Measurements from ENCODE around the gene ARID2. TPM values are rescaled to one million over a fixed set of nuclear protein-coding genes. Genes with fewer than 3 reads are reported as not detected.

Gene ARID2
- total RNA-seq (35.7 TPM), polyA plus RNA-seq (ENCODE audit: insufficient read depth, low read depth, low replicate concordance) (4.4 TPM)
- long read RNA-seq, donor 1, partial matches to known transcripts: 27 of 27 reads
- long read RNA-seq, donor 1, other reads (novel, unspliced or antisense): 0 of 27 reads
- long read RNA-seq, donor 2: 0 reads
- long read RNA-seq, donor 3, partial matches to known transcripts: 59 of 82 reads
- long read RNA-seq, donor 3, other reads (novel, unspliced or antisense): 23 of 82 reads
- long read RNA-seq, donor 4: 0 reads
- long read RNA-seq, donor 5: 0 reads
- long read RNA-seq, donor 6, partial matches to known transcripts: 38 of 38 reads
- long read RNA-seq, donor 6, other reads (novel, unspliced or antisense): 0 of 38 reads
- long read RNA-seq, donor 7, full-length matches to known transcripts: 1 of 10 reads
- long read RNA-seq, donor 7, partial matches to known transcripts: 7 of 10 reads
- long read RNA-seq, donor 7, other reads (novel, unspliced or antisense): 2 of 10 reads
- long read RNA-seq, donor 8, partial matches to known transcripts: 0 of 12 reads
- long read RNA-seq, donor 8, other reads (novel, unspliced or antisense): 12 of 12 reads
- long read RNA-seq, donor 9: 0 reads
- long read RNA-seq, donor 10, partial matches to known transcripts: 70 of 71 reads
- long read RNA-seq, donor 10, other reads (novel, unspliced or antisense): 0 of 71 reads

- Histone ChIP-seq H3K27me3 (ENCODE audit: control insufficient read depth, insufficient read depth, low read length) (no peaks in the 10 kb centered on the region), H3K9me3 (ENCODE audit: control insufficient read depth in 2 of 3, insufficient read depth in 1 of 3, low read length in 3 of 3) (no peaks in the 10 kb centered on the region), H3K4me1 (ENCODE audit: control insufficient read depth in 2 of 3, insufficient read depth in 2 of 3, low read depth in 1 of 3, low read length in 3 of 3) (peaks cover 5 to 11% (median 9%) of the 10 kb centered on the region in 3 donors), H3K36me3 (ENCODE audit: control insufficient read depth in 2 of 3, insufficient read depth in 3 of 3, low read length in 3 of 3) (no peaks in the 10 kb centered on the region), H3K4me3 (ENCODE audit: low read length in 3 of 3) (peak within 1 kb of the TSS; percentile 90 to 98 (median 98)), H3K27ac (ENCODE audit: low read depth in 2 of 2, low read length in 2 of 2) (peak within 1 kb of the TSS; percentile 96 to 97), H3K9ac (ENCODE audit: low read length in 3 of 3) (peak within 1 kb of the TSS; percentile 64 to 96 (median 92))
- FAIRE-seq (no peak), DNase-seq (peak; percentile 80 to 91 (median 87))
- TF ChIP-seq CTCF (IDR thresholded peaks at IDR 0.05; ENCODE audit: borderline replicate concordance, extremely low read depth, insufficient read depth): no peak
- intact Hi-C loops (cut with DNase I): no loop called here
Measured at GRCh38 chr12:45729233-45730083, at the start of gene ARID2. ARID2 (plus strand) TSS chr12:45729706; CDS start chr12:45729837, 131 bp downstream.

- no peak overlapping the region for H3K4me3 ChIP-seq (ENCODE audit: low read length in 3 of 3)
- no peak overlapping the region for H3K9ac ChIP-seq (ENCODE audit: low read length in 3 of 3)
- TF ChIP-seq CTCF (IDR thresholded peaks at IDR 0.05; ENCODE audit: borderline replicate concordance, extremely low read depth, insufficient read depth): no peak
- FAIRE-seq: no peak
- H3K27ac ChIP-seq (ENCODE audit: low read depth in 2 of 2, low read length in 2 of 2): no peak overlapping the region
- no peaks in the 10 kb centered on the region for H3K4me1 ChIP-seq (ENCODE audit: control insufficient read depth in 2 of 3, insufficient read depth in 2 of 3, low read depth in 1 of 3, low read length in 3 of 3)
- DNase-seq: no peak
- no peaks in the 10 kb centered on the region for H3K36me3 ChIP-seq (ENCODE audit: control insufficient read depth in 2 of 3, insufficient read depth in 3 of 3, low read length in 3 of 3)
- no peaks in the 10 kb centered on the region for H3K27me3 ChIP-seq (ENCODE audit: control insufficient read depth, insufficient read depth, low read length)
- intact Hi-C loops (cut with DNase I): no loop called here
- H3K9me3 ChIP-seq (ENCODE audit: control insufficient read depth in 2 of 3, insufficient read depth in 1 of 3, low read length in 3 of 3): no peaks in the 10 kb centered on the region
Measured at GRCh38 chr12:45680362-45680761, 49.1 kb upstream of the ARID2 start.

GRCh38 chr12:45681465-45681864, 48.0 kb upstream of the ARID2 start:
- H3K4me1 ChIP-seq (ENCODE audit: control insufficient read depth in 2 of 3, insufficient read depth in 2 of 3, low read depth in 1 of 3, low read length in 3 of 3): no peaks in the 10 kb centered on the region

More at GRCh38 chr12:45681465-45681864, 48.0 kb upstream of the ARID2 start:
- no peak for DNase-seq
- FAIRE-seq: no peak
- intact Hi-C loops (cut with DNase I): no loop called here
- no peak for TF ChIP-seq CTCF (IDR thresholded peaks at IDR 0.05; ENCODE audit: borderline replicate concordance, extremely low read depth, insufficient read depth)
- Histone ChIP-seq H3K36me3 (ENCODE audit: control insufficient read depth in 2 of 3, insufficient read depth in 3 of 3, low read length in 3 of 3) (no peaks in the 10 kb centered on the region), H3K27me3 (ENCODE audit: control insufficient read depth, insufficient read depth, low read length) (no peaks in the 10 kb centered on the region), H3K9me3 (ENCODE audit: control insufficient read depth in 2 of 3, insufficient read depth in 1 of 3, low read length in 3 of 3) (no peaks in the 10 kb centered on the region), H3K4me3 (ENCODE audit: low read length in 3 of 3) (no peak overlapping the region), H3K9ac (ENCODE audit: low read length in 3 of 3) (no peak overlapping the region), H3K27ac (ENCODE audit: low read depth in 2 of 2, low read length in 2 of 2) (no peak overlapping the region)
